Prostate gland (tissue), 2 donors: ENCODE measurements around the gene DCTD.

Source experiments
- POLR2A ChIP-seq: fragments of 450-650 bp; IDR thresholded peaks from one replicate; pipeline ENCODE4 v1.6.1; 2016; ENCODE audit warnings: antibody characterized with exemption, mild to moderate bottlenecking
- TF ChIP-seq, protein P1 (sequence below), 4 experiments: fragments of 200-600 bp in 2 of 4; fragments of 450-650 bp in 2 of 4; sonication (generic) in 2 of 4; IDR thresholded peaks; 1 replicate in 3 of 4; 2 replicates in 1 of 4; pipeline ENCODE4 v1.5.1; 2016 to 2019; ENCODE audit warnings: antibody characterized with exemption in 4 of 4, mild to moderate bottlenecking in 2 of 4, moderate library complexity in 2 of 4

- TF ChIP-seq, protein P1, sequence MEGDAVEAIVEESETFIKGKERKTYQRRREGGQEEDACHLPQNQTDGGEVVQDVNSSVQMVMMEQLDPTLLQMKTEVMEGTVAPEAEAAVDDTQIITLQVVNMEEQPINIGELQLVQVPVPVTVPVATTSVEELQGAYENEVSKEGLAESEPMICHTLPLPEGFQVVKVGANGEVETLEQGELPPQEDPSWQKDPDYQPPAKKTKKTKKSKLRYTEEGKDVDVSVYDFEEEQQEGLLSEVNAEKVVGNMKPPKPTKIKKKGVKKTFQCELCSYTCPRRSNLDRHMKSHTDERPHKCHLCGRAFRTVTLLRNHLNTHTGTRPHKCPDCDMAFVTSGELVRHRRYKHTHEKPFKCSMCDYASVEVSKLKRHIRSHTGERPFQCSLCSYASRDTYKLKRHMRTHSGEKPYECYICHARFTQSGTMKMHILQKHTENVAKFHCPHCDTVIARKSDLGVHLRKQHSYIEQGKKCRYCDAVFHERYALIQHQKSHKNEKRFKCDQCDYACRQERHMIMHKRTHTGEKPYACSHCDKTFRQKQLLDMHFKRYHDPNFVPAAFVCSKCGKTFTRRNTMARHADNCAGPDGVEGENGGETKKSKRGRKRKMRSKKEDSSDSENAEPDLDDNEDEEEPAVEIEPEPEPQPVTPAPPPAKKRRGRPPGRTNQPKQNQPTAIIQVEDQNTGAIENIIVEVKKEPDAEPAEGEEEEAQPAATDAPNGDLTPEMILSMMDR (IDR thresholded peaks at IDR 0.05), result no peak
- TF ChIP-seq POLR2A, result no peak
Measured at GRCh38 chr4:182923366-182923765, 6.2 kb upstream of the DCTD start.
